Measurements from ENCODE around the gene ERBB4. TPM values are rescaled to one million over a fixed set of nuclear protein-coding genes. Genes with fewer than 3 reads are reported as not detected.

The ERBB4 gene
- total and polyA plus RNA-seq, 2 of the 8 experiments (the other 6 are each of a cell fraction or from before 2014, with no cell fraction given), result 0.34 to 1.3 TPM

DNA sequence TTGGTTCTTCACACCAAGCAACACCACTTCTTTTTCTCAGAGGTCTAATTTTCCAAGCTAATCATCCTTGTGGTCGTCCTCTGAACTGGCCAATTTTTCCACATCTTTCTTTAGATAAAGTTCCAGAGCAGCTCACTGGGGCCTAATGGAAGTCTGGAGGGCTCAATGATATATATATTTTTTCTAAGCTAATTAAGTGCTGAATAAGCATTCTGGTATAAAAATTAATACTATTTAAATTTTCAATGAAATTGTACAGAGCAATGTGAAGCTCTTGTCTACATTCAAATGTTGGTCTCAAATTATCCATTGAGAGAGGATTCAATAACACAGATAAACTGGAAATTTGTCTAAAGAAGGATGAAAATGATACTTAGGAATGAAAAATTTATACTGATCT lies 866.6 kb downstream of the ERBB4 start:
- Histone ChIP-seq H2BK5ac (ENCODE audit: low read depth, low read length) (no peak overlapping the region), H2BK20ac (ENCODE audit: low read length) (no peak overlapping the region), H3K27me3 (replicated peaks in 1 of 4; ENCODE audit: control insufficient read depth in 3 of 4, extremely low read depth in 1 of 4, insufficient read depth in 3 of 4, low read length in 3 of 4) (no peaks in the 10 kb centered on the region), H2BK15ac (ENCODE audit: low read length) (no peak overlapping the region), H3K4ac (replicated peaks; ENCODE audit: insufficient read length, low read depth, low read length) (no peak overlapping the region), H2BK120ac (replicated peaks; ENCODE audit: low read depth, low read length) (no peak overlapping the region), H3K56ac (replicated peaks; ENCODE audit: insufficient read length, low read depth, low read length) (no peak overlapping the region), H3K27ac (ENCODE audit: low read depth, low read length) (no peak overlapping the region), H3K18ac (ENCODE audit: extremely low read depth, low read length) (no peak overlapping the region), H4K91ac (replicated peaks; ENCODE audit: insufficient read length, low read length) (no peak overlapping the region), H3K23me2 (ENCODE audit: low read depth, low read length) (no peaks in the 10 kb centered on the region), H2AFZ (ENCODE audit: low read length) (no peak overlapping the region), H3K9me3 (ENCODE audit: insufficient read depth in 2 of 2, low read depth in 1 of 2, low read length in 1 of 2) (no peaks in the 10 kb centered on the region), H3K36me3 (ENCODE audit: control insufficient read depth in 2 of 4, insufficient read depth in 4 of 4, low read length in 3 of 4) (no peaks in the 10 kb centered on the region), H4K8ac (ENCODE audit: extremely low read depth, insufficient read depth, low read length) (no peak overlapping the region), H4K20me1 (replicated peaks in 1 of 2; ENCODE audit: control insufficient read depth in 1 of 2, insufficient read depth in 2 of 2, low read length in 2 of 2) (no peaks in the 10 kb centered on the region), H3K9ac (replicated peaks in 1 of 4; ENCODE audit: extremely low read depth in 1 of 4, low read depth in 3 of 4, low read length in 3 of 4) (no peak overlapping the region), H3K14ac (ENCODE audit: insufficient read length) (no peak overlapping the region), H3K23ac (ENCODE audit: insufficient read length) (no peak overlapping the region), H3K79me1 (ENCODE audit: low read depth, low read length) (no peaks in the 10 kb centered on the region), H4K5ac (ENCODE audit: insufficient read length, low read depth, low read length) (no peak overlapping the region), H2AK5ac (ENCODE audit: low read depth, low read length) (no peak overlapping the region), H2BK12ac (ENCODE audit: low read depth, low read length) (no peak overlapping the region), H3K4me2 (ENCODE audit: insufficient read depth in 1 of 2, low read depth in 2 of 2, low read length in 2 of 2) (no peak overlapping the region), H3K4me1 (replicated peaks in 1 of 4; ENCODE audit: control insufficient read depth in 3 of 4, insufficient read depth in 4 of 4, low read length in 3 of 4) (no peaks in the 10 kb centered on the region), H3K79me2 (ENCODE audit: control insufficient read depth in 1 of 2, insufficient read depth in 2 of 2, low read length in 2 of 2) (no peaks in the 10 kb centered on the region), H3K4me3 (ENCODE audit: extremely low read depth in 1 of 4, insufficient read depth in 2 of 4, low read depth in 3 of 4, low read length in 4 of 4) (no peak overlapping the region)
- POLR2A ChIA-PET (ENCODE audit: partially characterized antibody), result no interaction called here
- FAIRE-seq (no peak), DNase-seq (ENCODE audit: low read depth in 1 of 2, low spot score in 2 of 2) (no peak)
- 0 out of 2 replicates have a peak, but pooled peaks have one; percentile 23 for TF ChIP-seq MAFK (IDR thresholded peaks at IDR 0.05; ENCODE audit: low read depth, low read length)
- TF ChIP-seq SAP30 (IDR thresholded peaks at IDR 0.05; ENCODE audit: insufficient read depth, insufficient replicate concordance, low read length), result no peak
- WGBS, 2 experiments (ENCODE audit: extremely low coverage in 1 of 2, insufficient coverage in 1 of 2, insufficient read length in 1 of 2, insufficient replicate concordance in 2 of 2, low coverage in 1 of 2, low lambda C conversion rate in 2 of 2, missing lambda C conversion rate in 1 of 2), result 79% methylated on average over 1 of the region's 1 CpG; no CpG with 5 or more reads in 1 of the 2 experiments
- CTCF ChIA-PET (ENCODE audit: partially characterized antibody), result interaction anchor here (0.6 kb wide), 1 partner anchor 159 kb away, joined by 3 read pairs; no protein-coding TSS in a partner anchor
